Right cardiac atrium (tissue), 5 donors: ENCODE data around the gene STK38L. TPM values are rescaled to one million over a fixed set of nuclear protein-coding genes. Genes with fewer than 3 reads are reported as not detected.

Experiments used
- ATAC-seq, 2 donors: fragments of 200-7000 bp; cut with Tn5 transposase; one replicate each; pipeline versions ENCODE4 v1.8.0 to v1.9.1; 2020; ENCODE audit warnings: moderate library complexity in 2 of 2, mild to moderate bottlenecking in 1 of 2
- DNase-seq, 3 donors: peaks; one replicate each; pipeline ENCODE4 v3.0.0-alpha.2; 2020
- H3K27ac ChIP-seq: one replicate; pipeline ENCODE4 v1.5.1; 2013; ENCODE audit warnings: mild to moderate bottlenecking, low read length, control low read depth, moderate library complexity
- H3K27me3 ChIP-seq: one replicate; pipeline ENCODE4 v1.6.1; 2013; ENCODE audit not compliant: control insufficient read depth, insufficient read depth
- H3K4me1 ChIP-seq: one replicate; pipeline ENCODE4 v1.6.1; 2013; ENCODE audit warnings: low read length; ENCODE audit not compliant: control insufficient read depth, insufficient read depth
- H3K4me3 ChIP-seq: one replicate; pipeline ENCODE4 v1.5.1; 2013; ENCODE audit warnings: low read length, control low read depth
- H3K9me3 ChIP-seq: one replicate; pipeline ENCODE4 v1.6.1; 2013; ENCODE audit warnings: low read length; ENCODE audit not compliant: control insufficient read depth
- WGBS: extraction: QIAGEN DNeasy Blood & Tissue Kit; methylation state at CpG from one replicate; pipeline ENCODE4 v1.1.7; 2013; 5-methylcytosine and 5-hydroxymethylcytosine counted together
- intact Hi-C, 4 donors: fragments of 100-400 bp; cut with DNase I; formaldehyde crosslinking; loops; one replicate each; pipeline versions ENCODE4 v1.11.0 to v1.14.0; 2022 to 2023
- polyA plus RNA-seq: library from polyadenylated mRNA; stranded (reverse); fragments of 200-250 nt; gene quantifications from one replicate; pipeline ENCODE4 v1.2.3, GENCODE V29; 2013
- total RNA-seq, 4 donors: library from RNA; stranded (reverse); fragmentation: NEBNext Ultra II Directional; extraction: Animal tissue kit (Norgen Biotek cat#: 25700); gene quantifications; one replicate each; pipeline ENCODE4 v1.2.1, GENCODE V29; 2021
- donor health status: healthy with polysubstance abuse.
- donor health status: DM: no; HTN: yes; CAD: no.
- donor health status: DM: no; HTN: no; CAD: no.
- donor health status: DM: no; HTN: yes; CAD: no; lungs with severe emphysema.
- donor health status: DM: yes; HTN: yes; CAD: no.

The STK38L gene
- total and polyA plus RNA-seq, 5 donors, result 19.5 to 160 (median 61.6) TPM

- Histone ChIP-seq H3K4me1 (no peaks in the 10 kb centered on the region), H3K27me3 (no peaks in the 10 kb centered on the region), H3K9me3 (no peaks in the 10 kb centered on the region), H3K27ac (no peak overlapping the region), H3K4me3 (no peak overlapping the region)
- intact Hi-C loops, result loop anchor here in 1 of 4 donors (10.0 kb wide), 1 partner anchor 282 kb away; no protein-coding TSS in a partner anchor
- no peak for ATAC-seq
- WGBS, result 91% methylated on average over 1 of the region's 1 CpG
- no peak for DNase-seq
Observed at GRCh38 chr12:27316947-27317346, 72.9 kb downstream of the STK38L start.

- no peak overlapping the region for H3K4me3 ChIP-seq
- no peak overlapping the region for H3K27ac ChIP-seq
- H3K4me1 ChIP-seq, result no peaks in the 10 kb centered on the region
- H3K9me3 ChIP-seq, result no peaks in the 10 kb centered on the region
- H3K27me3 ChIP-seq, result no peaks in the 10 kb centered on the region
- intact Hi-C loops, result loop anchor here in 1 of 4 donors (10.0 kb wide), 1 partner anchor 285 kb away; no protein-coding TSS in a partner anchor
- DNase-seq, result no peak
- 50% methylated on average over 1 of the region's 1 CpG for WGBS
- no peak for ATAC-seq
Observed at GRCh38 chr12:27319409-27319808, 75.3 kb downstream of the STK38L start.

GRCh38 chr12:27319848-27320247, 75.8 kb downstream of the STK38L start:
- intact Hi-C loops, result loop anchor here in 2 of 4 donors (10.0 kb wide), 2 partner anchors 285 to 405 kb away; no protein-coding TSS in a partner anchor
- Histone ChIP-seq H3K9me3 (no peaks in the 10 kb centered on the region), H3K27ac (no peak overlapping the region), H3K27me3 (no peaks in the 10 kb centered on the region), H3K4me3 (no peak overlapping the region), H3K4me1 (no peaks in the 10 kb centered on the region)
- ATAC-seq (no peak), DNase-seq (no peak)
- WGBS, result 90% methylated on average over 2 of the region's 2 CpGs

GRCh38 chr12:27324530-27324929, 80.4 kb downstream of the STK38L start:
- Histone ChIP-seq H3K4me3 (no peak overlapping the region), H3K9me3 (no peaks in the 10 kb centered on the region), H3K4me1 (no peaks in the 10 kb centered on the region), H3K27ac (no peak overlapping the region), H3K27me3 (no peaks in the 10 kb centered on the region)
- intact Hi-C loops, result loop anchor here in 1 of 4 donors (10.0 kb wide), 1 partner anchor 410 kb away; no protein-coding TSS in a partner anchor
- DNase-seq (no peak), ATAC-seq (no peak)

GRCh38 chr12:27330846-27331245, 86.8 kb downstream of the STK38L start:
- no peaks in the 10 kb centered on the region for H3K4me1 ChIP-seq
- no peak overlapping the region for H3K27ac ChIP-seq
- intact Hi-C loops, result no loop called here
- DNase-seq (no peak), ATAC-seq (no peak)
- H3K27me3 ChIP-seq, result no peaks in the 10 kb centered on the region
- H3K9me3 ChIP-seq, result no peaks in the 10 kb centered on the region
- 88% methylated on average over 1 of the region's 1 CpG for WGBS
- H3K4me3 ChIP-seq, result no peak overlapping the region

GRCh38 chr12:27331291-27331926, 87.3 kb downstream of the STK38L start:
- 49% methylated on average over 7 of the region's 7 CpGs for WGBS
- Histone ChIP-seq H3K4me1 (no peaks in the 10 kb centered on the region), H3K4me3 (no peak overlapping the region), H3K9me3 (no peaks in the 10 kb centered on the region), H3K27me3 (no peaks in the 10 kb centered on the region), H3K27ac (no peak overlapping the region)
- ATAC-seq (peak in 1 of 2 donors; percentile 51), DNase-seq (no peak)
- intact Hi-C loops, result no loop called here

GRCh38 chr12:27331927-27332324, 87.8 kb downstream of the STK38L start:
- peak in 1 of 2 donors; percentile 5 for ATAC-seq
- Histone ChIP-seq H3K9me3 (no peaks in the 10 kb centered on the region), H3K27ac (no peak overlapping the region), H3K4me1 (no peaks in the 10 kb centered on the region), H3K4me3 (no peak overlapping the region), H3K27me3 (no peaks in the 10 kb centered on the region)
- no peak for DNase-seq
- intact Hi-C loops, result no loop called here
- WGBS, result 37% methylated on average over 3 of the region's 3 CpGs

- WGBS, result 7% methylated on average over 10 of the region's 10 CpGs
- Histone ChIP-seq H3K4me1 (no peaks in the 10 kb centered on the region), H3K9me3 (no peaks in the 10 kb centered on the region), H3K27me3 (no peaks in the 10 kb centered on the region), H3K27ac (no peak overlapping the region), H3K4me3 (peak overlapping the region; percentile 85)
- intact Hi-C loops, result no loop called here
- DNase-seq (no peak), ATAC-seq (peak in 1 of 2 donors; percentile 5)
Observed at GRCh38 chr12:27332407-27332713, 88.3 kb downstream of the STK38L start.

- no peaks in the 10 kb centered on the region for H3K9me3 ChIP-seq
- no peaks in the 10 kb centered on the region for H3K4me1 ChIP-seq
- WGBS, result 1% methylated on average over 95 of the region's 96 CpGs
- DNase-seq (peak; percentile 55 to 78 (median 72)), ATAC-seq (peak; percentile 70 to 79)
- intact Hi-C loops, result no loop called here
- H3K27ac ChIP-seq, result no peak within 1 kb of the TSS
- no peaks in the 10 kb centered on the region for H3K27me3 ChIP-seq
- peak within 1 kb of the TSS; percentile 85 for H3K4me3 ChIP-seq
Observed at GRCh38 chr12:27332714-27333402, 88.8 kb downstream of the STK38L start, which contains the start of gene BMAL2. TSS of gene BMAL2 (plus strand) at chr12:27332836. CDS start at chr12:27333073, 237 bp downstream.

- Histone ChIP-seq H3K9me3 (no peaks in the 10 kb centered on the region), H3K4me1 (no peaks in the 10 kb centered on the region), H3K27ac (no peak overlapping the region), H3K27me3 (no peaks in the 10 kb centered on the region), H3K4me3 (peak overlapping the region; percentile 85)
- intact Hi-C loops, result no loop called here
- WGBS, result 2% methylated on average over 40 of the region's 40 CpGs
- ATAC-seq, result peak; percentile 41 to 63
- DNase-seq, result peak in 2 of 3 donors; percentile 61 to 71
Observed at GRCh38 chr12:27333403-27334009, 89.4 kb downstream of the STK38L start.

GRCh38 chr12:27334042-27334720, 90.1 kb downstream of the STK38L start:
- Histone ChIP-seq H3K27ac (no peak overlapping the region), H3K4me1 (no peaks in the 10 kb centered on the region), H3K9me3 (no peaks in the 10 kb centered on the region), H3K27me3 (no peaks in the 10 kb centered on the region), H3K4me3 (peak overlapping the region; percentile 85)
- intact Hi-C loops, result no loop called here
- no peak for DNase-seq
- ATAC-seq, result no peak
- WGBS, result 77% methylated on average over 7 of the region's 7 CpGs
